Measurements from ENCODE around the gene RANGAP1.

GRCh38 chr22:41302811-41303210, 16.8 kb upstream of the RANGAP1 start:
- no peak for TF ChIP-seq CTCF (IDR thresholded peaks at IDR 0.05 in 4 of 5, conservative IDR thresholded peaks at IDR 0.05 in 1 of 5)
- TF ChIP-seq POLR2A (IDR thresholded peaks at IDR 0.05): no peak

All from gastrocnemius medialis (tissue), 4 donors.